ENCODE measurements around the gene ANKRD37. TPM values are rescaled to one million over a fixed set of nuclear protein-coding genes. Genes with fewer than 3 reads are reported as not detected.
A peak's percentile ranks its signal among the peaks of the same experiment; 100 is the strongest.

ANKRD37 gene
- total RNA-seq, 1 donor from 2014 or later, result 4.2 TPM

DNA sequence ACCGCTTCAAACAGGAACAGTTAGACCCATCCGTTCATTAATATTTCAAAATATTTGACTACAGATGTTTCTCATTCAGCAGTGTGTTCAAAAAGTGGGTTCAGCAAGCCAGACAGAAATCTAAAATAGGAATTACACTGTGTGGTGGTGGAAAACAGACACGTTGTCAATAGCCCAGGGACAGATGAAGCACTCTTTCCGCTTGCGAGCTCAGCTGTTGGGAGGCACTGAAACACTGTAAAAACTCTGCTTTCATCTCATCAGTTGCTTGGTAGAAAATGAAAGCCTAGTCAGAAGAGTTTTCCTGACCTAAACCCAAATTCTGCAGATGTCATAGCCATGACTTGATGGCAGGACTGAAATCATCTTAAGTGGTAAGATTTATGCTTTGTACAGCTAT lies 39.4 kb upstream of the ANKRD37 start:
- TF ChIP-seq, protein P1, sequence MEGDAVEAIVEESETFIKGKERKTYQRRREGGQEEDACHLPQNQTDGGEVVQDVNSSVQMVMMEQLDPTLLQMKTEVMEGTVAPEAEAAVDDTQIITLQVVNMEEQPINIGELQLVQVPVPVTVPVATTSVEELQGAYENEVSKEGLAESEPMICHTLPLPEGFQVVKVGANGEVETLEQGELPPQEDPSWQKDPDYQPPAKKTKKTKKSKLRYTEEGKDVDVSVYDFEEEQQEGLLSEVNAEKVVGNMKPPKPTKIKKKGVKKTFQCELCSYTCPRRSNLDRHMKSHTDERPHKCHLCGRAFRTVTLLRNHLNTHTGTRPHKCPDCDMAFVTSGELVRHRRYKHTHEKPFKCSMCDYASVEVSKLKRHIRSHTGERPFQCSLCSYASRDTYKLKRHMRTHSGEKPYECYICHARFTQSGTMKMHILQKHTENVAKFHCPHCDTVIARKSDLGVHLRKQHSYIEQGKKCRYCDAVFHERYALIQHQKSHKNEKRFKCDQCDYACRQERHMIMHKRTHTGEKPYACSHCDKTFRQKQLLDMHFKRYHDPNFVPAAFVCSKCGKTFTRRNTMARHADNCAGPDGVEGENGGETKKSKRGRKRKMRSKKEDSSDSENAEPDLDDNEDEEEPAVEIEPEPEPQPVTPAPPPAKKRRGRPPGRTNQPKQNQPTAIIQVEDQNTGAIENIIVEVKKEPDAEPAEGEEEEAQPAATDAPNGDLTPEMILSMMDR (IDR thresholded peaks at IDR 0.05), result no peak
- Mint-ChIP-seq H3K27me3 (ENCODE audit: unreplicated experiment) (no peaks in the 10 kb centered on the region), H3K36me3 (ENCODE audit: unreplicated experiment) (peaks cover 30% of the 10 kb centered on the region), H3K4me1 (ENCODE audit: unreplicated experiment) (peaks cover 60% of the 10 kb centered on the region), H3K27ac (ENCODE audit: unreplicated experiment) (peak overlapping the region; percentile 97), H3K9me3 (ENCODE audit: unreplicated experiment) (no peaks in the 10 kb centered on the region), H3K4me3 (ENCODE audit: unreplicated experiment) (peak overlapping the region; percentile 49)
- no peak for DNase-seq (ENCODE audit: extremely low spot score, unreplicated experiment)

DNA sequence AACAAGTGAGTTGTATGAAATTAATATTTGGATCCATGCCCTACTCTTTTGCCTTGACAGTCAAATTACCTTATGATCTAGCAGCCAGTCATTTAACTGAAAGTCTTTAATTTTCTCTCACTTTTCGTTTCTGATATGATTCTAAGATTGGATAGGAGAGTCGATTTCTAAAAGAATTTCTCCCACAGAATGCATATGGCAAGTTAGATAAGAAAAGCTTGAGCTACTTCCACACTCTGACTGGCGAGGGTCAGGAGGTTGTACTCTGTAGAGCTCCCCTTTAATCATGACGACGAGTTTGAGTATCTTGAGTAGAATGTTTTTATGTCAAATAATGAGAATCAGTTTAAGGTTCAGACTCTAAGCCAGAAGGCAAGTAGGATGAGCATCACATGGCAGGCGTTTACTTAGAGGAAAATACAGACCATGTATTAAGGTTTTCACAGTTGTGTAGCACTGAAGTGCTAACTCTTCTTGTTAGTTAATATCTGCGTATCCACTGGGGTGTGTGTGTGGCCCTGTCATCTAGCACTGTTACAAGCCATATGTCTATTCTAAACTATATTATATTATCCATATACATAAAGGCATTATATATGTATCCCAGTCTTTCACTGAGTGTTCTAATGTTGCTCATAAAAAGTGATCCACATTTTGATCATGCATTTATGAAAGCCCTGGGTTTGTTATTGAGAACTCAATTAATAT lies 38.8 kb upstream of the ANKRD37 start:
- peak overlapping the region; percentile 97 for H3K27ac Mint-ChIP-seq (ENCODE audit: unreplicated experiment)
- H3K36me3 Mint-ChIP-seq (ENCODE audit: unreplicated experiment), result peaks cover 24% of the 10 kb centered on the region
- TF ChIP-seq, protein P1 (IDR thresholded peaks at IDR 0.05), result no peak
- no peak for DNase-seq (ENCODE audit: extremely low spot score, unreplicated experiment)
- no peaks in the 10 kb centered on the region for H3K9me3 Mint-ChIP-seq (ENCODE audit: unreplicated experiment)
- H3K4me1 Mint-ChIP-seq (ENCODE audit: unreplicated experiment), result peaks cover 66% of the 10 kb centered on the region
- peak overlapping the region; percentile 49 for H3K4me3 Mint-ChIP-seq (ENCODE audit: unreplicated experiment)
- no peaks in the 10 kb centered on the region for H3K27me3 Mint-ChIP-seq (ENCODE audit: unreplicated experiment)

DNA sequence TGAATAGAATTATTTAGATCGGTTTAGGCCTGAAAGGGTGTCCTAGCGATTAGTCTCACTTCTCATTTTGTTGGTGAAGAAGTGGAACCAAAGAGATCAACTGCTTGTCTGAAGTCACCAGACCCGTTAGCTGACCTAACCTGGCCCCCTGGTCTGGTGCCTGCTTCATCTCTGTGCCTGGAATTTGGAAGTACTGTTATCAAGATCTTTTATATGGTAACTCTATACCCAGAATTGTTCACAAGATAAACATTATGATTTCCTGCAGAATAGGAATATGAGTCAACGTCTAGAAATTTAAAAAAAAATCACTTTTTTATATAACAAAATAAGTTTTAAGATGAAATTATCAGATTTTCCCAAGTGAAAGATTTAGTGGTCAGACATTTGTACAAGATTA lies 38.1 kb upstream of the ANKRD37 start:
- Mint-ChIP-seq H3K9me3 (ENCODE audit: unreplicated experiment) (no peaks in the 10 kb centered on the region), H3K4me3 (ENCODE audit: unreplicated experiment) (peak overlapping the region; percentile 34), H3K27ac (ENCODE audit: unreplicated experiment) (peak overlapping the region; percentile 97), H3K36me3 (ENCODE audit: unreplicated experiment) (peaks cover 17% of the 10 kb centered on the region), H3K27me3 (ENCODE audit: unreplicated experiment) (no peaks in the 10 kb centered on the region), H3K4me1 (ENCODE audit: unreplicated experiment) (peaks cover 72% of the 10 kb centered on the region)
- TF ChIP-seq, protein P1 (IDR thresholded peaks at IDR 0.05), result no peak
- DNase-seq (ENCODE audit: extremely low spot score, unreplicated experiment), result no peak

DNA sequence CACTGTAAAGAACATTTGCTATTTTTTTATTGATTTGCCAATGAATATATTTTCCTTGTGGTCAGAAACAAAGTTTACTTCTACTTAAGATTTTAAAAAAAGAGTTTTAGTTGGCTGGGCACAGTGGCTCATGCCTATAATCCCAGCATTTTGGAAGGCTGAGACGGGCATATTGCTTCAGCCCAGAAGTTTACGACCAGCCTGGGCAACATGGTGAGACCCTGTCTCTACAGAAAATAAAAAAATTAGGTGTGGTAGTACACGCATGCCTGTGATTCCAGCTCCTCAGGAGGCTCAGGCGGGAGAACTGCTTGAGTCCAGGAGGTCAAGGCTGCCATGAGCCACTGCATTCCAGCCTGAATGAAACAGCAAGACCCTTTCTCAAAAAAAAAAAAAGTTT lies 37.7 kb upstream of the ANKRD37 start:
- Mint-ChIP-seq H3K4me3 (ENCODE audit: unreplicated experiment) (no peak overlapping the region), H3K27me3 (ENCODE audit: unreplicated experiment) (no peaks in the 10 kb centered on the region)

DNA sequence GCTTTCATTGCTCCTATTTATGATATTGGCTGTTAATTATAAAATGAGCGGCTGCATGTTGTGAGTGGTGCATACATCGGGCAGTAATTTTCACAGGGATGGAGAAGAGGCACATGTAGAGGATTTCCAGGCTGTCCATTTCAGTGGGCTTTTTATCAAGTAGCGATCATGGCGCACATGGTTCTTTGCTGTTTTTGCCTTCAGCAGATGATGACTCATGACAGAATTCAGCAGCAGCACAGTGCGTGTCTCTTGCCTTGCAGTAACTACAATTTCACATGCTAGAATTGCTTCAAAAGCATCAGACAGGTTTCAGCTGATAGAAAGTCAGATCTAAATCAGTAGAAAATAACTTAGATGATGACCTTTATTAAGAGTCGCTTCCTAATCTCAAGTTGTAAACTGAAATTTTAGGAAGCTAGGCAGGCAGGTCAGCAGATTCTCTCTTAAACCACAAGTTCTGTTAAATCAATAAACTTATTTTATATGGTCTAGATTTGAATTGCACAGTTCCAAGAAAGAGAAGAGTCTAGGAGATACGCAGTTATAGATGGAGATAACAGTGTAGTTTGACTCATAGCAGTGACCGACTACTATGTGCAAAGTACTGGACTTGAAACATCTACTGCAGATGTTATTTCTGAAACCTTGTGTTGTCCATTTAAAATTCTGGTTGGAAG lies 36.7 kb upstream of the ANKRD37 start:
- Mint-ChIP-seq H3K4me3 (ENCODE audit: unreplicated experiment) (peak overlapping the region; percentile 0), H3K36me3 (ENCODE audit: unreplicated experiment) (peaks cover 14% of the 10 kb centered on the region), H3K27ac (ENCODE audit: unreplicated experiment) (peak overlapping the region; percentile 97), H3K9me3 (ENCODE audit: unreplicated experiment) (no peaks in the 10 kb centered on the region), H3K4me1 (ENCODE audit: unreplicated experiment) (peaks cover 81% of the 10 kb centered on the region), H3K27me3 (ENCODE audit: unreplicated experiment) (no peaks in the 10 kb centered on the region)
- TF ChIP-seq, protein P1 (IDR thresholded peaks at IDR 0.05), result no peak
- DNase-seq (ENCODE audit: extremely low spot score, unreplicated experiment), result no peak

More for the DNA sequence above, 37.7 kb upstream of the ANKRD37 start:
- peak overlapping the region; percentile 97 for H3K27ac Mint-ChIP-seq (ENCODE audit: unreplicated experiment)
- peaks cover 75% of the 10 kb centered on the region for H3K4me1 Mint-ChIP-seq (ENCODE audit: unreplicated experiment)
- TF ChIP-seq, protein P1 (IDR thresholded peaks at IDR 0.05), result no peak
- H3K9me3 Mint-ChIP-seq (ENCODE audit: unreplicated experiment), result no peaks in the 10 kb centered on the region
- peaks cover 16% of the 10 kb centered on the region for H3K36me3 Mint-ChIP-seq (ENCODE audit: unreplicated experiment)
- DNase-seq (ENCODE audit: extremely low spot score, unreplicated experiment), result no peak
